HepG2 (cell line): ENCODE measurements around the gene ZNF697. TPM values are rescaled to one million over a fixed set of nuclear protein-coding genes. Genes with fewer than 3 reads are reported as not detected.

Experiments
- ATAC-seq: fragments of 200-7000 bp; cut with Tn5 transposase; 3 replicates; pipeline ENCODE4 v1.9.1; 2020; ENCODE audit warnings: mild to moderate bottlenecking, moderate library complexity
- BruUV-seq: library from RNA; stranded (reverse); fragments of 400-500 nt; replicated peaks from 2 replicates; lab custom pipeline; 2021; lab: Mats Ljungman, UMichigan
- CTCF ChIA-PET: fragments of 300-600 bp; formaldehyde crosslinking; extraction: SDS; loops from one replicate; lab custom pipeline; 2021; ENCODE audit warnings: low total read pairs, inconsistent platforms, low intra/inter-chr PET ratio; lab: Yijun Ruan, JAX
- POLR2A ChIA-PET: fragments of 350-600 bp; sonication (Branson Sonifier 250); formaldehyde crosslinking; loops from one replicate; lab custom pipeline; 2020; ENCODE audit warnings: antibody characterized with exemption, inconsistent platforms; lab: Yijun Ruan, JAX
- DNase-seq: peaks from one replicate; pipeline ENCODE4 v3.0.0-alpha.2; 2015; ENCODE audit warnings: low spot score
- FAIRE-seq: peaks from 3 replicates; lab custom pipeline; 2011; peaks lifted over from hg19 to GRCh38; lab: Jason Lieb, UNC
- H2AFZ ChIP-seq: one replicate; pipeline ENCODE4 v1.6.1; 2011; ENCODE audit warnings: low read length, inconsistent platforms
- H3K27ac ChIP-seq: fragments of 300-600 bp; 3 replicates; pipeline ENCODE4 v1.8.0; 2011; ENCODE audit warnings: mixed run types, mild to moderate bottlenecking, mixed read lengths, low read length, inconsistent platforms; ENCODE audit not compliant: insufficient read depth; ENCODE audit errors: extremely low read length
- H3K27me3 ChIP-seq, 2 experiments: fragments of 200-600 bp in 1 of 2; 2 replicates in 1 of 2; 3 replicates in 1 of 2; pipeline versions ENCODE4 v1.6.0 to v1.8.0; 2011; ENCODE audit warnings: low read length in 2 of 2, mild to moderate bottlenecking in 2 of 2, moderate library complexity in 2 of 2, inconsistent platforms in 1 of 2; ENCODE audit not compliant: insufficient read depth in 2 of 2, control insufficient read depth in 1 of 2
- H3K36me3 ChIP-seq, 2 experiments: fragments of 200-600 bp in 1 of 2; replicated peaks in 1 of 2; 2 replicates in 1 of 2; 3 replicates in 1 of 2; pipeline versions ENCODE4 v1.5.1 to v1.8.0; 2011; ENCODE audit warnings: low read length in 2 of 2, inconsistent platforms in 1 of 2; ENCODE audit not compliant: insufficient read depth in 2 of 2, control insufficient read depth in 1 of 2
- H3K4me1 ChIP-seq: 2 replicates; pipeline ENCODE4 v1.5.1; 2012; ENCODE audit warnings: low read length, inconsistent platforms; ENCODE audit not compliant: insufficient read depth
- H3K4me2 ChIP-seq: 2 replicates; pipeline ENCODE4 v1.6.0; 2011; ENCODE audit warnings: low read depth, low read length, inconsistent platforms
- H3K4me3 ChIP-seq, 3 experiments: fragments of 200-600 bp in 1 of 3; sonication (generic), shearing (Covaris generic) in 1 of 3; replicated peaks in 1 of 3; 2 replicates each; pipeline ENCODE4 v1.5.1; 2011 to 2016; ENCODE audit warnings: low read length in 3 of 3, inconsistent platforms in 2 of 3, low read depth in 2 of 3, mild to moderate bottlenecking in 2 of 3, control low read depth in 1 of 3, mixed read lengths in 1 of 3; ENCODE audit not compliant: insufficient read depth in 1 of 3
- H3K79me2 ChIP-seq: one replicate; pipeline ENCODE4 v1.6.1; 2011; ENCODE audit warnings: low read length, inconsistent platforms; ENCODE audit not compliant: insufficient read depth
- H3K9ac ChIP-seq: 2 replicates; pipeline ENCODE4 v1.6.0; 2011; ENCODE audit warnings: mild to moderate bottlenecking, low read depth, low read length, inconsistent platforms; ENCODE audit not compliant: insufficient read depth
- H3K9me3 ChIP-seq: 2 replicates; pipeline ENCODE4 v1.5.1; 2012; ENCODE audit warnings: mild to moderate bottlenecking, low read length
- H4K20me1 ChIP-seq: 2 replicates; pipeline ENCODE4 v1.6.0; 2011; ENCODE audit warnings: inconsistent platforms, mild to moderate bottlenecking, low read length, moderate library complexity; ENCODE audit not compliant: insufficient read depth
- ARID4A ChIP-seq: sonication (generic); formaldehyde crosslinking; IDR thresholded peaks from 2 replicates; pipeline ENCODE4 v1.5.0; 2020; ENCODE audit warnings: mild to moderate bottlenecking, missing genetic modification reagents, borderline replicate concordance
- BRD4 ChIP-seq: sonication (generic); formaldehyde crosslinking; IDR thresholded peaks from 2 replicates; pipeline ENCODE4 v1.4.0; 2020; ENCODE audit warnings: missing genetic modification reagents
- NONO ChIP-seq, 2 experiments: fragments of 450-650 bp in 1 of 2; sonication (generic) in 1 of 2; formaldehyde crosslinking in 1 of 2; IDR thresholded peaks in 1 of 2; conservative IDR thresholded peaks in 1 of 2; 2 replicates each; pipeline versions ENCODE4 v1.6.1 to v1.8.0; 2017 to 2022; ENCODE audit warnings: mild to moderate bottlenecking in 1 of 2, missing genetic modification reagents in 1 of 2, moderate library complexity in 1 of 2
- PAX8 ChIP-seq: sonication (generic); formaldehyde crosslinking; IDR thresholded peaks from 2 replicates; pipeline ENCODE4 v1.8.0; 2022; ENCODE audit warnings: mild to moderate bottlenecking, missing genetic modification reagents, borderline replicate concordance
- PRMT3 ChIP-seq: sonication (generic); formaldehyde crosslinking; IDR thresholded peaks from 2 replicates; pipeline ENCODE4 v1.8.1; 2022; ENCODE audit warnings: low read depth, mild to moderate bottlenecking, moderate library complexity, missing genetic modification reagents, borderline replicate concordance
- USF2 ChIP-seq, 2 experiments: sonication (generic) in 1 of 2; formaldehyde crosslinking in 1 of 2; IDR thresholded peaks; 2 replicates each; pipeline versions ENCODE4 v1.5.1 to v1.6.1; 2011 to 2020; ENCODE audit warnings: borderline replicate concordance in 1 of 2, low read depth in 1 of 2, low read length in 1 of 2, mild to moderate bottlenecking in 1 of 2, missing genetic modification reagents in 1 of 2, moderate library complexity in 1 of 2
- ZKSCAN1 ChIP-seq: fragments of 150-350 bp; IDR thresholded peaks from 2 replicates; pipeline ENCODE4 v1.6.1; 2014; ENCODE audit warnings: low read length
- ZMYM3 ChIP-seq: sonication (generic); formaldehyde crosslinking; IDR thresholded peaks from 2 replicates; pipeline ENCODE4 v1.5.1; 2020; ENCODE audit warnings: mild to moderate bottlenecking, missing genetic modification reagents
- ZNF225 ChIP-seq: sonication (generic); formaldehyde crosslinking; IDR thresholded peaks from 2 replicates; pipeline ENCODE4 v1.4.0; 2020; ENCODE audit warnings: mild to moderate bottlenecking, missing genetic modification reagents
- ZNF256 ChIP-seq: sonication (generic); formaldehyde crosslinking; conservative IDR thresholded peaks from 2 replicates; pipeline ENCODE4 v1.4.0; 2020; ENCODE audit warnings: missing genetic modification reagents
- ZNF550 ChIP-seq: sonication (generic); formaldehyde crosslinking; IDR thresholded peaks from 2 replicates; pipeline ENCODE4 v1.4.0; 2020; ENCODE audit warnings: mild to moderate bottlenecking, missing genetic modification reagents, borderline replicate concordance
- WGBS: methylation state at CpG from one replicate; pipeline ENCODE4 v1.1.6; 2017; ENCODE audit warnings: low lambda C conversion rate; 5-methylcytosine and 5-hydroxymethylcytosine counted together
- in situ Hi-C: cut with HindIII; loops from 2 replicates; pipeline ENCODE4 v1.10.0; 2017; ENCODE audit warnings: low pct_unique_long_range_greater_than_20kb; ENCODE audit not compliant: extremely low pct_ligation_motif_present
- intact Hi-C: fragments of 100-400 bp; cut with micrococcal nuclease; formaldehyde crosslinking; loops from one replicate; pipeline ENCODE4 v1.10.0; 2022; ENCODE audit not compliant: unreplicated experiment
- polyA plus RNA-seq, 8 experiments: library from polyadenylated mRNA; depleted of rRNA in 3 of 8; stranded (reverse) in 7 of 8; unstranded in 1 of 8; fragments of >200 nt; fragmentation: Illumina TruSeq in 4 of 8; extraction: Trizol in 4 of 8; gene quantifications; 2 replicates each; pipeline versions ENCODE4 v1.2.1 to v1.2.3, GENCODE V29; 2011 to 2016; ENCODE audit warnings: low read depth in 4 of 8, missing spikeins in 1 of 8, mixed read lengths in 1 of 8; ENCODE audit not compliant: insufficient read depth in 1 of 8
- total RNA-seq, 5 experiments: library from RNA; depleted of rRNA; stranded (reverse); fragments of >200 nt; fragmentation: Illumina TruSeq; extraction: Trizol; gene quantifications; 2 replicates each; pipeline ENCODE4 v1.2.3, GENCODE V29; 2016; ENCODE audit warnings: low read depth in 1 of 5

The ZNF697 gene
- total and polyA plus RNA-seq, 2 of the 13 experiments (the other 11 are each of a cell fraction or from before 2014, with no cell fraction given) = 2.3 to 7.1 TPM

GRCh38 chr1:119626011-119626545 is 22.0 kb downstream of the ZNF697 start:
- no peak for TF ChIP-seq ARID4A
- TF ChIP-seq PAX8 = no peak
- no peak for TF ChIP-seq USF2 (IDR thresholded peaks at IDR 0.05; ENCODE audit: low read depth, low read length)
- TF ChIP-seq USF2 (CRISPR knock-in tag; IDR thresholded peaks at IDR 0.05; ENCODE audit: borderline replicate concordance) = no peak
- TF ChIP-seq NONO (IDR thresholded peaks at IDR 0.05) = no peak
- no peak for TF ChIP-seq NONO (CRISPR knock-in tag; conservative IDR thresholded peaks at IDR 0.05)
- TF ChIP-seq PRMT3 (CRISPR knock-in tag) = no peak
- no peak for TF ChIP-seq ZKSCAN1
- TF ChIP-seq ZNF256 (CRISPR knock-in tag) = no peak
- TF ChIP-seq ZMYM3 (CRISPR knock-in tag) = no peak
- TF ChIP-seq BRD4 (CRISPR knock-in tag) = no peak
- TF ChIP-seq ZNF225 = no peak
- no peak for TF ChIP-seq ZNF550 (CRISPR knock-in tag)
- no peak overlapping the region for H3K4me3 ChIP-seq
- no peaks in the 10 kb centered on the region for H4K20me1 ChIP-seq
- H3K27me3 ChIP-seq = no peaks in the 10 kb centered on the region
- peaks cover 31% of the 10 kb centered on the region for H3K4me1 ChIP-seq
- 77% methylated on average over 3 of the region's 3 CpGs for WGBS
- CTCF ChIA-PET = no interaction called here
- no peak overlapping the region for H2AFZ ChIP-seq
- H3K9ac ChIP-seq = no peak overlapping the region
- peaks cover 25% of the 10 kb centered on the region for H3K79me2 ChIP-seq
- no peak overlapping the region for H3K27ac ChIP-seq
- H3K36me3 ChIP-seq = peaks cover 16 to 36% of the 10 kb centered on the region in 2 experiments; a peak in 4 of 5 replicates
- DNase-seq (no peak), FAIRE-seq (no peak), ATAC-seq (no peak)
- POLR2A ChIA-PET = no interaction called here
- no peak overlapping the region for H3K4me2 ChIP-seq
- intact Hi-C loops = no loop called here
- H3K9me3 ChIP-seq = no peaks in the 10 kb centered on the region
- no TSS peak for BruUV-seq
- in situ Hi-C loops = no loop called here
